Stimulated activated CD8-positive, alpha-beta memory T cell treated with anti-CD3 and anti-CD28 coated beads, Interleukin-4, amount 100 ng/mL, for 4 hours (primary cell): ENCODE results near the gene LGALS4.
"Not testable (repeated sequence)": the region's sequence is repeated elsewhere in the genome, so short reads cannot be mapped to it uniquely, and the experiment has no call there.

Experiments used
- DNase-seq, 2 donors: peaks; one replicate each; pipeline ENCODE4 v3.0.0-alpha.2; 2020; ENCODE audit warnings: low read depth in 2 of 2, low spot score in 1 of 2

The LGALS4 gene

DNA sequence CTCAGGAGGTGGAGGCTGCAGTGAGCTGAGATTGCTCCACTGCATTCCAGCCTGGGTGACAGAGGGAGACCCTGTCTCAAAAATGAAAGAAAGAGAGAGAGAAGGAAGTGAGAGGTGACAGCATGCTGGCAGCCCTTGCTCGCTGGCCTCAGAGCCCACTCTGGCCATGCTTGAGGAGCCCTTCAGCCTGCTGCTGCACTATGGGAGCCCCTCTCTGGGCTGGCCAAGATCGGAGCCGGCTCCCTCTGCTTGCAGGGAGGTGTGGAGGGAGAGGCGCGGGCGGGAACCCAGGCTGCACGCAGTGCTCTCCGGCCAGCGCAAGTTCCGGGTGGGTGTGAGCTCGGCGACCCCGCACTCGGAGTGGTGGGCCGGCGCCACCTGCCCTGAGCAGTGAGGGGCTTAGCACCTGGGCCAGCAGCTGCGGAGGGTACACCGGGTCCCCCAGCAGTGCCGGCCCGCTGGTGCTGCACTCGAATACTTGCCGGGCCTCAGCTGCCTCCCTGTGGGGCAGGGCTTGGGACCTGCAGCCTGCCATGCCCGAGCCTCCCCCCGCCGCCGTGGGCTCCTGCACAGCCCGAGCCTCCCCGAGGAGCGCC is 8.6 kb upstream of the LGALS4 start:
- DNase-seq = not testable (repeated sequence)

DNA sequence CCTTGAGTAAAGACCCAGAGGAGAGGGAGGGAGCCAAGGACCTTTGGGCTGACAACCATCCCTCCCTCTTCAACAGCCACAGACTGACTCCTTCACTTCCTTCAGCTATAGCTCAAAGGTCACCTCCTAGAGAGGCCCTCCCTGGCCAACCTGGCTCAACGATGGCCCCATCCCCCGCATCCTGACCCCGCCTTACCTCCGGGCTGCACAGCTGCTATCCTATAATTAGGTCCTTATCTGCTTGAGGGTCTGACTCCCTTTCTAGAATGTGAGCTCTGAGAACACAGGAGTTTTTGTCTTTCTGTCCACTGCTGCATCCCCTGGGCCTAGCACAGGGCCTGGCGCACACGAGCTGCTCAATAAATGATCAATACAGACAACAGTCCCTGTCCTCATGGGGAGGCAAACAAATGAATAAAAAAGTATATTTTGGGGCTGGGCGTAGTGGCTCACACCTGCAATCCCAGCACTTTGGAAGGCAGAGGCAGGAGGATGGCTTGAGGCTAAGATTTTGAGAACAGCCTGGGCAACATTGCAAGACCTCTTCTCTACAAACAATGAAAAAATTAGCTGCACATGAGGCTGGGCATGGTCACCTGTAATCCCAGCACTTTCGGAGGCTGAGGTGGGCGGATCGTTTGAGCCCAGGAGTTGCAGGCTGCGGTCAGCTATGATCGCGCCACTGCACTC is 6.6 kb upstream of the LGALS4 start:
- no peak for DNase-seq

DNA sequence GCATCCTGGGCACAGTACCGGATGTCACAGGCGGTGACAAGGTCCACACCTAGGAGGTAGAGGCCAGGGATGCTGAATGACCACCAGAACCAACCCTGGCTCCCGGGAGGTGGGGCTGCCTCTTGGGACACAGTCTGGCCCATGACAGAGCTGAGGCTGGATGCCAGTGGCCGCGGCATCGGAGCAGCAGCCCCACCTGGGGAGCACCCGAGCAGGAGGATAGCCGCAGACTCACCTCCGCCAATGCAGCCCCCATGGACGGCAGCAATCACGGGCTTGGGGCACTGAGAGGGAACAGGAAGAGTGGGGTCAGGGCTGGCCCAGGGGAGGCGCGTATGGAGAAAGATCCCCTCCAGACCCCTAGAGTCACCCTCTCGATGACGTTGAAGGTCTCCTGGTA is 4.3 kb upstream of the LGALS4 start:
- no peak for DNase-seq

DNA sequence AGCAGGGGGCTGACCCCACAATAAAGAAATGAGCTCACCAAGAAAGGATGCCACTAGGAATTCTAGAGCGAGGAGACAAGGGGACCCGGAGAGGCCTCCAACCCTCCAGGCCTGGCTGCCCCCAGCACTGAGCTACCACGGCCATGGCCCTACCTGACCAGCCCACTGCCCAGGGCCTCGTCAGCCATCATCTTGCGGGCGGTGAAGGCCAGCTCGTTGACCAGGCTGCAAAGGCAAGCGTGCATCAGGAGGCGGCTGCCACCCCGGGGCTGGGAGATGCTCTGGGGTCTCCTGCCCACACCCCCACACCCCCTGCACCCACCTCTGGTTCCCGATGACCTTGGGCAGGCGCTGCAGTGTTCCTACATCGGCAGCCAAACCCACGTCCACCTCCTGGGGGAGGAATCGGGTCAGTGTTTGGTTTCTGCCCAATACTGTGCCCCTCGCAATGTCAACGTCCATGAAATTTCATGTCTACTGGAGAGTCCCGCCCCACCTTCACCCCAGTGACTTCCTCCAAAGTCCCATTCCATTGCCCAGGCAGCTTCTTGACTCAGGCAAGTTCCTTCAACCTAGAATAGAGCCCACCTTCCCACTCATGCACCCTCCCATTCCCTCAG is 3.5 kb upstream of the LGALS4 start:
- DNase-seq = no peak

DNA sequence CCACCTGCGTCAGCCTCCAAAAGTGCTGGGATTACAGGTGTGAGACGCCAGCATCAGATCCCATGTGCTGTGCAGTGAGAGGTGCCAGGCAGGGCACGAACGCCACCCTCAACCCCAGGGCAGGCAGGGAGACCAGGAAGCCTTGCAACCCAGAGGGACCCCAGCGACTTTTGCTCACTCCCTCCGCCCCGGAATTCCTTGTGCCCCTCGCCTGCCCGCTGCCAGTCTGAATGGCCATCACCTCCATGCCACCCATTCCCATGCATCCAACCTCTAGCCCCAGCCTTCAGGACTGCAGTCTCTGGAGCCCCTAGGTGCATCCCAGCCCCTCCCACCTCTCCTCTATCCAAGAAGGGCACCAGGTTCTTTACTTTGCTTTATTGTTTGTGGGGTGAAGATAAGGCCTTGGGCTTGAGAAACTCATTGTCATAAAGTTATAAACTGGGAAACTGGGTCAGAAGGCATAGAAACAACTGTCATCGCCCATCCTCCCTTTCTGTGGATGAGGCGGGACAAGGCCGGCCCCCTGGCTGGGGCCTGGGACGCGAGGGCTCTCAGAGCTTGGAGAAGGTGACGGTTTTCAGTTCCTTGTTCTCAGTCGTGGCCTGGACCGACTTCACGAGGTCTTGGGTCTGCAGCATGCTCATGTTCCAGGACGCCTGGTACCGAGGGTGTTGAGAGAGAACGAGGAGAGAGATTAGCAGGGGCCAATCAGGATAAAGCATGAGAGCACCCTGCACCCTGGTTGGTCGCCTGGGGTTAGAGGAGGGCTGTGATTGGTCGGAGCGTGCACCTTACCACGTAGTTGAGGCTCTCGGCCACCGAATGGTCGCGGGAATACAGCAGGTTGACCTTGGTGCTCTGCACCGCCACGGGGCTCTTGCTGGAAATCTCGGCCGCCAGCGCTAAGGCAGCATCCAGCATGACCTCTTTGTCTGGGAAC is 2.6 kb upstream of the LGALS4 start:
- DNase-seq = no peak

DNA sequence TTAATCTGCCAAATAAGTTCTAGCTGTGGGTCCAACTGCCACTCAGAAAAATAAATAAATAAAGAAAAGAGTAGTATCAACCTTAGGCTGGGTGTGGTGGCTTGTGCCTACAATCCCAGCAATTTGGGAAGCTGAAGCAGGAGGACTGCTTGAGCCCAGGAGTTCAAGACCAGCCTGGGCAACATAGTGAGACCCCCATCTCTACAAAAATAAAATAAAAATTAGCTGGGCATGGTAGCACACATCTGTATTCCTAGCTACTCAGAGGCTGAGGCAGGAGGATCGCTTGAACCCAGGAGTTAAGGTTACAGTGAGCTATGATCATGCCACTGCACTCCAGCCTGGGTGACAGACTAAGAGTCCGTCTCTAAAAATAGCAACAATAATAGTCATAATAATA is 1.2 kb upstream of the LGALS4 start:
- not testable (repeated sequence) for DNase-seq

DNA sequence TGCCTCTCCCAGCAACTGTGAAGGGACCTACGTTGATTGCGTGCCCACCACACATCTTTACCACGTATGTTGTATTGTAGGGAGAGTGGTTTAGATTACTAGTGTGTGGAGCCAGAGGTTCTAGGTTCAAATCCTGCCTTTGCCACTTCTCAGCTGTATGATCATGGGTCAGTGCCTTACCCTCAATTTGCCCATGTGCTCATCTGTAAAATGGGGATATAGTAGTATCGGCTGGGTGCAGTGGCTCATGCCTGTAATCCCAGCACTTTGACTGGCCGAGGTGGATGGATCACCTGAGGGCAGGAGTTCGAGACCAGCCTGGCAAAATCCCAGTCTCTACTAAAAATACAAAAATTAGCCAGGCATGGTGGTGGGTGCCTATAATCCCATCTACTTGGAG is 578 bp upstream of the LGALS4 start:
- DNase-seq = no peak

DNA sequence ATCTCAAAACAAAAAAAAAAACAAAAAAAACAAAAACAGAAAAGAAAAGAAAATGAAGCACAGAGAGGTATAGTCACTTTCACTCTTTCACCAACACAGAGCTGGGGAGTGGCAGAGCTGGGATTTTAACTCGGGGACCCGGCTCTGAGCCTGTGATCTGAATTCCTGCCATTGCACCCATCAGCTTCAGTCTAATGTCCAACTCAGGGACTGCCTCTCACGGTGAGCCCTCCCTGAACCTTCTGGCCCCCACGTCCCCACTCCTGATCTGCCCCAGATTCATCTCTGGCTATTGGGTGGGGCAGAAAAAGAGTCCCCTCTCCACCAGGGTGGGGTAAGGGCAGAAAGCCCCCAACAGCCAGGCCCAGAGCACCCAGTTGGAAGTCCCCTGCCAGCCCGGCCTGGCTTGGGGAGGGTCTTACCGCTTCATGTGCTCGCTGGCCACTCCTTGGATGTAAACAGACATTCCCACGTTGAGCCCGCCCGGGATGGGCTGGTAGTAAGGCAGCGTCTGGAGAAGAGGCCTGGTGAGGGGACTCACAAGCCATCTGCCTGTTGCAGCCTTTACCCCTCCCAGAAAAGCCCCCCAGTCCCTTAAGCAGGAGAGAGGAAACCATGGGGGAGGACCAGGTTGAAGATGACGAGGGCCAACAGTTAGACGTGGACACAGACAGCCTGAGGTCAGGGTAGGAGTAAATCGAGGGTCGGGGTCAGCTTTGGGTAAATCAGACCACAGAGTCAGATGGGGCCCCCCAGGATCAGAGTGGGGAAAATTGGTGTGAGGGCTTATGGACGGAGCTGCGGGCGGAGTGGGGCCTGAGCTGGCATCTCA is 520 bp downstream of the LGALS4 start:
- no peak for DNase-seq

DNA sequence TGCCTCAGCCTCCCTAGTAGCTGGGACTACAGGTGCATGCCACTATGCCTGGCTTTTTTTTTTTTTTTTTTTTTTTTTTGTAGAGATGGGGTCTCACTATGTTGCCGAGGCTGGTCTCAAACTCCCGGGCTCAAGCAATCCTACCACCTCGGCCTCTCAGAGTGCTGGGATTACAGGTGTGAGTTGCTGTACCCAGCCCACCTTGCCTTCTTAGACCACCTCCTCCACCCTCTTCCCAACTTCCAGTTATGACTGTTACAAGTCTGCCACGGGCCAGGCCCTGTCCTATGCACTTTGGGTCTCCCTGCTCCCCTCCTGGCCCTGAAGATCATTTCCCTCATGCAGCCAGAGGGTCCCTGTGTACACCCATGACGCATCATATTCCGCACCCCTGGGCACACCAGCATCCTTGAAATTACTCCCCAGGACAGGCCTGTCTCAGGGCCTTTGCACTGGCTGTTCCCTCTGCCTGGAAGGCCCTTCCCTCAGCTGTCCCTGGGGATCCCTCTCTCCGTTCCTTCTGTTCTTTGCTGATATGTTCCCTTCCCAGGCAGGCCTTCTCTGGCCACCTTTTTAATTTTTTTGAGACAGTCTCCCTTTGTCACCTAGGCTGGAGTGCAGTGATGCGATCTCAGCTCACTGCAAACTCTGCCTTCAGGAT is 3.0 kb downstream of the LGALS4 start:
- no peak for DNase-seq

DNA sequence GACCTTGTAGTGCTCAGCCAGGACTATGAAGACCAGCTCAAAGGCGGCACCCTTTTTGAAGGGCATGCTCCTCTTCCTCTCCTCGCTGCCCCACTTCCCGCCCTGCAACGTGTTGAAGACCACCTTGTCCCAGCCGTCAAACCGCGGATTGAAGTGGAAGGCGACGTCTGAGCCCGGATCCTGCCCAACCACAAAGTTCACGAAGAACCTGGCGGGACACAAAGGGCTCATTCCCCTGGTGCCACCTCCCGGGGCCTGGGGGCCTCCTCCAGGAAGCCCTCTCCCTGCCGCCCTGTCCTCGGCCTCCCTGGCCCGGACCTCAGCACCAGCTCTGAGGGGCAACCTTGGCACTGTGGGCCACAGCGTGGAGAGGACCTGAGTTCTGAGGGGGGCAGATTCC is 4.0 kb downstream of the LGALS4 start:
- no peak for DNase-seq

DNA sequence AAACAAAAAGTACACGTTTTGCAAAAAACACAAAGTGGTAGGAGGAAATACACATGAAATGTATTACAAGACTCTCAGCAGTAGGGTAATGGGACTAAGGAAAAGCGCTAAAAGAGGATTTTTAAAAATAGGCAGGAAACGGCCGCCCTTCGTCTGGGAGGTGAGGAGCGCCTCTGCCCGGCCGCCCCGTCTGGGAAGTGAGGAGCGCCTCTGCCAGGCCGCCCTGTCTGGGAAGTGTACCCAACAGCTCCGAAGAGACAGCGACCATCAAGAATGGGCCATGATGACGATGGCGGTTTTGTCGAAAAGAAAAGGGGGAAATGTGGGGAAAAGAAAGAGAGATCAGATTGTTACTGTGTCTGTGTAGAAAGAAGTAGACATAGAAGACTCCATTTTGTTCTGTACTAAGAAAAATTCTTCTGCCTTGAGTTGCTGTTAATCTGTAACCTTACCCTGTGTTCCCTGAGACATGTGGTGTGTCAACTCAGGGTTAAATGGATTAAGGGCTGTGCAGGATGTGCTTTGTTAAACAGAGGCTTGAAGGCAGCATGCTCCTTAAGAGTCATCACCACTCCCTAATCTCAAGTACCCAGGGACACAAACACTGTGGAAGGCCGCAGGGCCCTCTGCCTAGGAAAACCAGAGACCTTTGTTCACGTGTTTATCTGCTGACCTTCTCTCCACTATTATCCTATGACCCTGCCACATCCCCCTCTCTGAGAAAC is 5.2 kb downstream of the LGALS4 start:
- DNase-seq = not testable (repeated sequence)

DNA sequence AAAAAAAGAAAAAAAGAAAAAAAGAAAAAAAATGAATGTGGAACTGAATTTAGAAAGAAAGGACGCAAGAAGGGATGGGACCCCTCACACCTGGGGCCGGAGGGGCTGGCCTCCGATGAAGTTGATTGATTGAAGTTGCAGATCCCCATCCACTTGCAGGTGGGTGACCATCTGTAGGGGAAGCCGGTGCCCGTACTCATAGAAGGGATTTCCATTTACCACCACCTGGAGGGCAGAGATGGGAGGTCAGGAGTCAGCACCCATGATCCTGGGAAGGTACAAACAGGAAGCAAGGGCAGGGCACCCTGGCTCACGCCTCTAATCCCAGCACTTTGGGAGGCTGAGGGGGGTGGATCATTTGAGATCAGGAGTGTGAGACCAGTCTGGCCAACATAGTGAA is 6.4 kb downstream of the LGALS4 start:
- DNase-seq = no peak

DNA sequence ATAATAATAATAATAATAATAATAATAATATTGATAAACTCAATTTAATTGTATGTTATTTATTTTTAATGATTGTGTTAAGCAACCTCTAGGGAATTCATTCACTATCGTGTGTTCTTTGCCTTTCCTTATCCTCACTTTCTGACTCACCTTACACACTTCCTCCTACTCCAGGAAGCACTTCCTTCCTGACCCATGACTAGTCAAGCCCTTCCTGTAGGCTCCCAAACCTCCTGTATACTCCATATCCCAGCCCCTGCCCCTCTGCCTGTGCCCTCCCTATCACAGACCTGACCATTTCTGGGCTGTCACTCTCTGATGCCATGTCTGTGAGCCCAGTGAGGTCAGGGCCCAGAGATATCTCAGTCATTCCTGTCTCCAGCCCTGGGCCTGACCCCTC is 7.6 kb downstream of the LGALS4 start:
- DNase-seq = no peak

DNA sequence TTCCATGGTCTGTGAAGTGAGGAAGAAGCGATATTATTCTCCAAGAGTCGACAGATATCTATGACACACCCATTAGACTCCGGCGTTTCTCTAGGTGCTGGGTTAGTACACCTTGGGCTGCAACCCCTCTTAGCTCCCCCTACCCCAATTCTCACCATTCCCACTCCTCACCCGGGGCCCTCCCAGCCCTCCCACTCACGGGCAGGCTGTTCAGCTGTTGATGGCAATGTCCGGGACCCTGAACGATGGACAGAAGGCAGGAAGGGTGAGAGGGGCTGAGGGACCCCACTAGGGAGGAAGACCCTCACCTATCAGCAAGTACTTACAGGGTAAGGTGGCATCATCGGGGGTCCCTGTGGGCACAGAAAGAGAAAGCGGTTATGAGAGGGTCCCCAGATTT is 9.2 kb downstream of the LGALS4 start:
- no peak for DNase-seq

DNA sequence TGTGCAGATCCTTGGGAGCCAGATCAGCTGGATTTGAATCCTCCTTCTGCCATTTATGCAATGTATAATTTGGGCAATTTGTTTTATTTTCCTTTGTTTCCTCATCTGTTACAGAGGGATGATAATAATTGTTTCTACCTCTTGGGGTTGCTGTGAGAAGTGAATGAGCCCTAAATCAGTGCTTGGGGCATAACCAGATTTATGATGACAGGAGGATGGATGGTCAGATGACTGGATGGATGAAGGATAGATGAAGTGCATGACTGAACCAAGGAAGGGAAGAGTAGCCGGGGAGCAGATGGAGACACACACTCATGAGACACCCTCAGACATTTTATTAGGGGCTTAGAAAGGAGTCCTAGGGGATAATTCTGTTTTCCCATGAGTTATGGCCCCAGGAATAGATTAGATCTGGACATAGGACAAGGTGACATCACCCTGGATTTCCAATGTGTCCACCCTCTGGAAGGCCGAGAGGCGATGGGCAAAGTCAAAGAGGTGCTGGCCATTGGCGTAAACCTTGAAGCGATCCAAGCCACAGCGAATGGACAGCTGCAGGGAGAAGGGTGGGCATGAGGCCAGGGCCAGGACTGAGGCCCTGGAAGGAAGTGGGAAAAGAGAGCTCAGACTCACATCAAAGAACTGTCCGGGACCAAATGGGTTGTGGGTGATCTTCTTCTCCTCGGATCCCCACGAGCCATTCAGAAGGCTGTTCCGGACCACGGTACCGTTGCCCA is 11.2 kb downstream of the LGALS4 start:
- DNase-seq = no peak

DNA sequence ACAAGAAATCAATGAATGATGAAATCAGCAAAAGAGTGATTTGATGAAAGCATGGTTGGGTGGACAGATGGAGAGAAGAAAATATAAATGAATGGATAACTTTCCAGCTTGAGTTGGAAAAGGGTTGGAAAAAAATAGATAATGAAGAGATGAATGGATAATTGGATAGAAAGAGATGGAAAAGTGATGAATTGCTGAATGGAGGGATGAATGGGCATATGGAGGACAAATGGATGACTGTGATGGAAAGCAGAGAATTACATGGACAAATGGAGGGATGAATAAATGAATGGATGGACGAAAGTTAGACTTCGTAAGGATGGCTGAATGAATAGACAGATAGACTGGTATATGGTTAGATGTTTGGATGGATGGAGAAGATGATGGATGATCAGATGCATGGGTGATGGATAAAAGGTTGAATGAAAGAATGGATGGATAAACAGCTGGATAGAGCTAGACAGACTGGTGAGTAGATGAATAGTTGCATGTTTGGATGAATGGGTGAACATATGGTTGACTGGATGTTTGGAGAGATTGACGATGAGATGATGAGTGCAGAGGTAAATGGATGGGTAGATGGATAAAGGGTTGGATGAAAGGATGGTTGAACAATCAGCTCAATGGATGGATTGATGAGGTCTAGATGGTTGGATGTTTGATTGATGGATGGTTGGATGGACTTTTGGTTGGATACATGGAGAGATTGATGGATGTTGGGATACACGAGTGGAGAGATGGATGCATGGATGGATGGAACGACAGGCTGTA is 12.0 kb downstream of the LGALS4 start:
- no peak for DNase-seq

DNA sequence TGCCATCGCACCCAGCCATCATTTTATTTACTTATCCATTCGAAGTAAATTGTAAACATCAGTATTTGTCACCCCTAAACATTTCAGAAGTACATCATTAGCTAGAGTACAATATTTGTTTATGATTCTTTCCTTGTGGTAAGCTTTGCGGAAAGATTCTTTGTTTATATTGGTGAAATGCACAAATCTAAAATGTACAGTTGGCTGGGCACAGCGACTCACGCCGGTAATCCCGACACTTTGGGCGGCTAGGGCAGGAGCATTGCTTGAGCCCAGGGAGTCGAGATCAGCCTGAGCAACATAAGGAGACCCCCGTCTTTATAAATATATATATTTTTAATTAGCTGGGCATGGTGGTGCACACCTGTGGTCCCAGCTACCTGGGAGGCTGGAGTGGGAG is 13.6 kb downstream of the LGALS4 start:
- DNase-seq = no peak

DNA sequence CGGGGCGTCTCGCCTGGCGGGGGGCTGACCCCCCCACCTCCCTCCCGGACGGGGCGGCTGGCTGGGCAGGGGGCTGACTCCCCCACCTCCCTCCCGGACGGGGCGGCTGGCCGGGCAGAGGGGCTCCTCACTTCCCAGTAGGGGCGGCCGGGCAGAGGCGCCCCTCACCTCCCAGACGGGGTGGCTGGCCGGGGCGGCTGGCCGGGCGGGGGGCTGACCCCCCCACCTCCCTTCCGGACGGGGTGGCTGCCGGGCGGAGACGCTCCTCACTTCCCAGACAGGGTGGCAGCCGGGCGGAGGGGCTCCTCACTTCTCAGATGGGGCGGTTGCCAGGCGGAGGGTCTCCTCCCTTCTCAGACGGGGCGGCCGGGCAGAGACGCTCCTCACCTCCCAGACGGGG is 15.0 kb downstream of the LGALS4 start:
- DNase-seq = not testable (repeated sequence)
